ENCODE results near the gene EXOC3L1.

DNA sequence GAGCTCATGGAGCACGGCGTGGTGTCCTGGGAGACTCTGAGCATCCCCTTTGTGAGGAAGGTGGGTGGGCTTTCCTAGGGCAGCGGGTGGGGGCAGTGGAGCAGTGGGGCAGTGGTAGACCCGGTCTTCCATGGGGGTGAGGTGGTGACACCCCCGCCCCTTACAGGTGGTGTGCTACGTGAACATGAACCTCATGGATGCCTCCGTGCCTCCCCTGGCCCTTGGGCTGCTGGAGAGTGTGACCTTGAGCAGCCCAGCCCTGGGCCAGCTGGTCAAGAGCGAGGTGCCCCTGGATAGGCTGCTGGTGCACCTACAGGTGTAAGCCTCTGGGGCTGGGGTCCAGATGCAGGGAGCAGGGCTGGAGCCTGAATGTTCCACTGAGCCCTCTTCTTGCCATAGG lies 10.6 kb upstream of the EXOC3L1 start:
- TF ChIP-seq, protein P1, sequence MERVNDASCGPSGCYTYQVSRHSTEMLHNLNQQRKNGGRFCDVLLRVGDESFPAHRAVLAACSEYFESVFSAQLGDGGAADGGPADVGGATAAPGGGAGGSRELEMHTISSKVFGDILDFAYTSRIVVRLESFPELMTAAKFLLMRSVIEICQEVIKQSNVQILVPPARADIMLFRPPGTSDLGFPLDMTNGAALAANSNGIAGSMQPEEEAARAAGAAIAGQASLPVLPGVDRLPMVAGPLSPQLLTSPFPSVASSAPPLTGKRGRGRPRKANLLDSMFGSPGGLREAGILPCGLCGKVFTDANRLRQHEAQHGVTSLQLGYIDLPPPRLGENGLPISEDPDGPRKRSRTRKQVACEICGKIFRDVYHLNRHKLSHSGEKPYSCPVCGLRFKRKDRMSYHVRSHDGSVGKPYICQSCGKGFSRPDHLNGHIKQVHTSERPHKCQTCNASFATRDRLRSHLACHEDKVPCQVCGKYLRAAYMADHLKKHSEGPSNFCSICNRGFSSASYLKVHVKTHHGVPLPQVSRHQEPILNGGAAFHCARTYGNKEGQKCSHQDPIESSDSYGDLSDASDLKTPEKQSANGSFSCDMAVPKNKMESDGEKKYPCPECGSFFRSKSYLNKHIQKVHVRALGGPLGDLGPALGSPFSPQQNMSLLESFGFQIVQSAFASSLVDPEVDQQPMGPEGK (CRISPR knock-in tag; IDR thresholded peaks at IDR 0.05; ENCODE audit: borderline replicate concordance) = no peak
- TF ChIP-seq ARNTL (CRISPR knock-in tag; IDR thresholded peaks at IDR 0.05; ENCODE audit: borderline replicate concordance, low read depth) (no peak), TOX (CRISPR knock-in tag; IDR thresholded peaks at IDR 0.05; ENCODE audit: borderline replicate concordance) (no peak), SNAI2 (CRISPR knock-in tag; IDR thresholded peaks at IDR 0.05) (no peak), ZNF8 (CRISPR knock-in tag; IDR thresholded peaks at IDR 0.05) (no peak), BACH2 (CRISPR knock-in tag; IDR thresholded peaks at IDR 0.05; ENCODE audit: borderline replicate concordance) (no peak), ESRRG (CRISPR knock-in tag; IDR thresholded peaks at IDR 0.05) (no peak)
- TF ChIP-seq, protein P2, sequence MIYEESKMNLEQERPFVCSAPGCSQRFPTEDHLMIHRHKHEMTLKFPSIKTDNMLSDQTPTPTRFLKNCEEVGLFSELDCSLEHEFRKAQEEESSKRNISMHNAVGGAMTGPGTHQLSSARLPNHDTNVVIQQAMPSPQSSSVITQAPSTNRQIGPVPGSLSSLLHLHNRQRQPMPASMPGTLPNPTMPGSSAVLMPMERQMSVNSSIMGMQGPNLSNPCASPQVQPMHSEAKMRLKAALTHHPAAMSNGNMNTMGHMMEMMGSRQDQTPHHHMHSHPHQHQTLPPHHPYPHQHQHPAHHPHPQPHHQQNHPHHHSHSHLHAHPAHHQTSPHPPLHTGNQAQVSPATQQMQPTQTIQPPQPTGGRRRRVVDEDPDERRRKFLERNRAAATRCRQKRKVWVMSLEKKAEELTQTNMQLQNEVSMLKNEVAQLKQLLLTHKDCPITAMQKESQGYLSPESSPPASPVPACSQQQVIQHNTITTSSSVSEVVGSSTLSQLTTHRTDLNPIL (CRISPR knock-in tag; IDR thresholded peaks at IDR 0.05; ENCODE audit: low read depth) = no peak

Data from SK-N-SH treated with all-trans-retinoic acid at 6 μM for 48 hours (cell line).